Measurements from ENCODE around the gene NEURL4. TPM values are rescaled to one million over a fixed set of nuclear protein-coding genes. Genes with fewer than 3 reads are reported as not detected.

Gene NEURL4
- total and polyA plus RNA-seq, 2 donors (not counting 1 experiment from before 2014, with no cell fraction given), result 6.0 to 20.1 TPM

GRCh38 chr17:7281074-7281952 lies 47.8 kb downstream of the NEURL4 start, which contains the start of gene SLC2A4:
Gene SLC2A4 (plus strand): TSS chr17:7281718. CDS start chr17:7281935, 217 bp downstream.
- peak within 1 kb of the TSS; percentile 43 for H3K27ac ChIP-seq (ENCODE audit: insufficient read depth, low read length)

GRCh38 chr17:7280519-7281073 lies 48.5 kb downstream of the NEURL4 start:
- peak; percentile 60 to 78 for DNase-seq (ENCODE audit: low read depth in 2 of 2)
- peak overlapping the region; percentile 53 for H3K9ac ChIP-seq (ENCODE audit: insufficient read depth, low read length)
- H4K20me1 ChIP-seq (ENCODE audit: control insufficient read depth, extremely low read depth, insufficient read depth, low read length), result no peaks in the 10 kb centered on the region
- H3K27ac ChIP-seq (ENCODE audit: insufficient read depth, low read length), result peak overlapping the region; percentile 43
- peak overlapping the region; percentile 100 for H3K4me2 ChIP-seq (ENCODE audit: extremely low read depth, insufficient read depth, low read length)
- TF ChIP-seq EZH2 (IDR thresholded peaks at IDR 0.05; ENCODE audit: low read length, missing control alignments) (no peak), CTCF (conservative IDR thresholded peaks at IDR 0.05 in 1 of 2, IDR thresholded peaks at IDR 0.05 in 1 of 2; ENCODE audit: low read depth in 1 of 2, low read length in 2 of 2) (peak; percentile 80 to 96)
- peak overlapping the region; percentile 32 to 53 (median 50) for H3K4me3 ChIP-seq (replicated peaks in 1 of 4; ENCODE audit: control extremely low read depth in 1 of 4, insufficient read depth in 1 of 4, low read depth in 3 of 4, low read length in 4 of 4)
- H3K27me3 ChIP-seq (ENCODE audit: control insufficient read depth, insufficient read depth, low read length), result peaks cover 28% of the 10 kb centered on the region
- H2AFZ ChIP-seq (ENCODE audit: low read length), result peak overlapping the region; percentile 60
- no peaks in the 10 kb centered on the region for H3K79me2 ChIP-seq (ENCODE audit: control insufficient read depth, insufficient read depth, low read length)
- H3K4me1 ChIP-seq (ENCODE audit: control insufficient read depth, extremely low read depth, insufficient read depth, low read length), result peaks cover 8% of the 10 kb centered on the region
- no peaks in the 10 kb centered on the region for H3K36me3 ChIP-seq (ENCODE audit: control insufficient read depth, insufficient read depth, low read length)
- no peaks in the 10 kb centered on the region for H3K9me3 ChIP-seq (ENCODE audit: control insufficient read depth, insufficient read depth, low read depth, low read length)

More at GRCh38 chr17:7281074-7281952, 47.8 kb downstream of the NEURL4 start, which contains the start of gene SLC2A4:
- Histone ChIP-seq H3K9ac (ENCODE audit: insufficient read depth, low read length) (peak within 1 kb of the TSS; percentile 53), H3K4me2 (ENCODE audit: extremely low read depth, insufficient read depth, low read length) (peak within 1 kb of the TSS; percentile 100), H2AFZ (ENCODE audit: low read length) (peak within 1 kb of the TSS; percentile 60), H3K9me3 (ENCODE audit: control insufficient read depth, insufficient read depth, low read depth, low read length) (no peaks in the 10 kb centered on the region), H3K79me2 (ENCODE audit: control insufficient read depth, insufficient read depth, low read length) (no peaks in the 10 kb centered on the region), H3K4me3 (replicated peaks in 1 of 4; ENCODE audit: control extremely low read depth in 1 of 4, insufficient read depth in 1 of 4, low read depth in 3 of 4, low read length in 4 of 4) (peak within 1 kb of the TSS; percentile 32 to 53 (median 50)), H3K36me3 (ENCODE audit: control insufficient read depth, insufficient read depth, low read length) (no peaks in the 10 kb centered on the region), H3K27me3 (ENCODE audit: control insufficient read depth, insufficient read depth, low read length) (peaks cover 34% of the 10 kb centered on the region), H3K4me1 (ENCODE audit: control insufficient read depth, extremely low read depth, insufficient read depth, low read length) (peaks cover 8% of the 10 kb centered on the region), H4K20me1 (ENCODE audit: control insufficient read depth, extremely low read depth, insufficient read depth, low read length) (no peaks in the 10 kb centered on the region)
- peak; percentile 82 to 93 for DNase-seq (ENCODE audit: low read depth in 2 of 2)
- TF ChIP-seq CTCF (conservative IDR thresholded peaks at IDR 0.05 in 1 of 2, IDR thresholded peaks at IDR 0.05 in 1 of 2; ENCODE audit: low read depth in 1 of 2, low read length in 2 of 2) (no peak), EZH2 (IDR thresholded peaks at IDR 0.05; ENCODE audit: low read length, missing control alignments) (no peak)

DNA sequence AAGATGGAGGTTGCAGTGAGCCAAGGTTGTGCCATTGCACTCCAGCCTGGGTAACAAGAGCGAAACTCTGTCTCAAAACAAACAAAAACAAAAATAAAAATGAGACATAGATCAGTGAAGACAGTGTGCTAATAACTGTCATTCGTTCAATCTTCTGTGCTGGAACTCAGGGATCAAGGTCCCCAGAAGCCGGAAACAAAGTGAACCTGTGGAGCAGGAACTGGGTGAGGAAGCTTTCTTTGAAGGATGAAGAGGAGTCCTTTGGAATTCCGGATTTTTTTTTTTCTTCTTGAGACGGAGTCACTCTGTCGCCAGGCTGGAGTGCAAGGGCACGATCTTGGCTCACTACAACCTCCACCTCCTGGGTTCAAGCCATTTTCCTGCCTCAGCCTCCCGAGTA lies 49.7 kb downstream of the NEURL4 start:
- no peak overlapping the region for H3K27ac ChIP-seq (ENCODE audit: insufficient read depth, low read length)
- no peak for DNase-seq (ENCODE audit: low read depth in 2 of 2)
- no peaks in the 10 kb centered on the region for H3K36me3 ChIP-seq (ENCODE audit: control insufficient read depth, insufficient read depth, low read length)
- peaks cover 19% of the 10 kb centered on the region for H3K27me3 ChIP-seq (ENCODE audit: control insufficient read depth, insufficient read depth, low read length)
- H2AFZ ChIP-seq (ENCODE audit: low read length), result no peak overlapping the region
- no peaks in the 10 kb centered on the region for H3K79me2 ChIP-seq (ENCODE audit: control insufficient read depth, insufficient read depth, low read length)
- peaks cover 8% of the 10 kb centered on the region for H3K4me1 ChIP-seq (ENCODE audit: control insufficient read depth, extremely low read depth, insufficient read depth, low read length)
- no peaks in the 10 kb centered on the region for H4K20me1 ChIP-seq (ENCODE audit: control insufficient read depth, extremely low read depth, insufficient read depth, low read length)
- H3K4me3 ChIP-seq (replicated peaks in 1 of 4; ENCODE audit: control extremely low read depth in 1 of 4, insufficient read depth in 1 of 4, low read depth in 3 of 4, low read length in 4 of 4), result no peak overlapping the region
- H3K4me2 ChIP-seq (ENCODE audit: extremely low read depth, insufficient read depth, low read length), result no peak overlapping the region
- TF ChIP-seq CTCF (conservative IDR thresholded peaks at IDR 0.05 in 1 of 2, IDR thresholded peaks at IDR 0.05 in 1 of 2; ENCODE audit: low read depth in 1 of 2, low read length in 2 of 2) (no peak), EZH2 (IDR thresholded peaks at IDR 0.05; ENCODE audit: low read length, missing control alignments) (no peak)
- H3K9me3 ChIP-seq (ENCODE audit: control insufficient read depth, insufficient read depth, low read depth, low read length), result no peaks in the 10 kb centered on the region
- no peak overlapping the region for H3K9ac ChIP-seq (ENCODE audit: insufficient read depth, low read length)
